NK-92 treated with Interleukin-12 subunit alpha and Interleukin-12 subunit beta, amount 100 ng/mL, for 24 hours (cell line): ENCODE results near the gene EIF4EBP3.

Experiments used
- DNase-seq: peaks from one replicate; lab custom pipeline; 2025; lab: John Stamatoyannopoulos, UW

Gene EIF4EBP3

GRCh38 chr5:140557136-140557805 lies 9.8 kb downstream of the EIF4EBP3 start, which contains the start of gene SRA1:
Gene SRA1, minus strand, starts transcription at chr5:140557473. Its CDS starts 21 bp downstream, at chr5:140557452.
- DNase-seq = peak; percentile 85

GRCh38 chr5:140557965-140558364 lies 10.5 kb downstream of the EIF4EBP3 start:
- DNase-seq = no peak

GRCh38 chr5:140558542-140558941 lies 11.1 kb downstream of the EIF4EBP3 start:
- DNase-seq = no peak

- DNase-seq = no peak
Observed at GRCh38 chr5:140560227-140560626, 12.8 kb downstream of the EIF4EBP3 start.

GRCh38 chr5:140561753-140562523 lies 14.5 kb downstream of the EIF4EBP3 start:
- no peak for DNase-seq

GRCh38 chr5:140563596-140563995 lies 16.1 kb downstream of the EIF4EBP3 start:
- no peak for DNase-seq

- peak; percentile 96 for DNase-seq
Observed at GRCh38 chr5:140564196-140565023, 16.9 kb downstream of the EIF4EBP3 start, which contains the start of the genes APBB3 and SLC35A4. Gene APBB3, minus strand, starts transcription at chr5:140564598. Its CDS starts 353 bp downstream, at chr5:140564245. Gene SLC35A4, plus strand, starts transcription at chr5:140564828. Its CDS starts 2,342 bp downstream, at chr5:140567170.

GRCh38 chr5:140565024-140565779 lies 17.7 kb downstream of the EIF4EBP3 start:
- no peak for DNase-seq

GRCh38 chr5:140565780-140566095 lies 18.3 kb downstream of the EIF4EBP3 start:
- DNase-seq = no peak

- no peak for DNase-seq
Observed at GRCh38 chr5:140566665-140567064, 19.2 kb downstream of the EIF4EBP3 start.

- DNase-seq = no peak
Observed at GRCh38 chr5:140567136-140567818, 19.8 kb downstream of the EIF4EBP3 start.

GRCh38 chr5:140567871-140568270 lies 20.4 kb downstream of the EIF4EBP3 start:
- no peak for DNase-seq

GRCh38 chr5:140568443-140569063 lies 21.1 kb downstream of the EIF4EBP3 start:
- DNase-seq = no peak

- no peak for DNase-seq
Observed at GRCh38 chr5:140569197-140569596, 21.7 kb downstream of the EIF4EBP3 start.

GRCh38 chr5:140570058-140570457 lies 22.6 kb downstream of the EIF4EBP3 start:
- no peak for DNase-seq

- no peak for DNase-seq
Observed at GRCh38 chr5:140570488-140570887, 23.0 kb downstream of the EIF4EBP3 start.

GRCh38 chr5:140571105-140571504 lies 23.6 kb downstream of the EIF4EBP3 start:
- DNase-seq = no peak

GRCh38 chr5:140573683-140574082 lies 26.2 kb downstream of the EIF4EBP3 start:
- no peak for DNase-seq

- DNase-seq = no peak
Observed at GRCh38 chr5:140574165-140574564, 26.7 kb downstream of the EIF4EBP3 start.

GRCh38 chr5:140575309-140575708 lies 27.8 kb downstream of the EIF4EBP3 start:
- DNase-seq = no peak

- no peak for DNase-seq
Observed at GRCh38 chr5:140576776-140577201, 29.3 kb downstream of the EIF4EBP3 start.
